ENCODE data around the gene RPRML. TPM values are rescaled to one million over a fixed set of nuclear protein-coding genes. Genes with fewer than 3 reads are reported as not detected.
A peak's percentile ranks its signal among the peaks of the same experiment; 100 is the strongest.
"Not testable (repeated sequence)": the region's sequence is repeated elsewhere in the genome, so short reads cannot be mapped to it uniquely, and the experiment has no call there.

RPRML gene
- total RNA-seq, 1 experiment from 2014 or later, result 0.11 TPM

DNA sequence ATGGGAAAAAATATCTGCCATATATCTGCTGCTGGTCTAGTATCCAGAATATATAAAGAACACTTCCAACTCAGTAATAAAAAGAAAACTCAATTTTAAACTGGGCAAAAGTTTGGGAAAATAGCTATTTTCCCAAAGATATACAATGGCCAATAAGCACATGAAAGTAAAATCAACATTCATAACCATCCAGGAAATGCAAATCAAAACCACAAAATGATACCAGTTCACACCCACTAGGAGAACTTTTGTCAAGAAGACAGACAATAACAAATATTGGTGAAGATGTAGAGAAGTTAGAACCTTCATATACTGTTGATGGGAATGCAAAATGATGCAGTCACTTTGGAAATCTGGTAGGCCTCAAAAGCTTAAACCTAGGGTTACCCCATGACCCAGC lies 33.4 kb upstream of the RPRML start:
- H3K9ac ChIP-seq (ENCODE audit: low read length), result no peak overlapping the region
- DNase-seq (no peak), ATAC-seq (no peak)
- H3K9me3 ChIP-seq (ENCODE audit: low read length), result no peaks in the 10 kb centered on the region
- TF ChIP-seq EZH2 (IDR thresholded peaks at IDR 0.05; ENCODE audit: low read length, unreplicated experiment) (no peak), EZH2phosphoT487 (IDR thresholded peaks at IDR 0.05; ENCODE audit: borderline replicate concordance, low read length) (no peak), CTCF (conservative IDR thresholded peaks at IDR 0.05; ENCODE audit: low read depth, low read length) (no peak)
- CTCF ChIA-PET, result interaction anchor here (0.6 kb wide), 1 partner anchor 145 kb away, joined by 3 read pairs; no protein-coding TSS in a partner anchor
- H2AFZ ChIP-seq (ENCODE audit: low read length), result no peak overlapping the region
- H3F3A ChIP-seq (ENCODE audit: low read length, unreplicated experiment), result no peaks in the 10 kb centered on the region
- no peaks in the 10 kb centered on the region for H4K20me1 ChIP-seq (ENCODE audit: low read length)
- no peaks in the 10 kb centered on the region for H3K4me1 ChIP-seq (ENCODE audit: insufficient read depth, low read length)
- no peaks in the 10 kb centered on the region for H3K27me3 ChIP-seq (ENCODE audit: low read length)
- no peaks in the 10 kb centered on the region for H3K36me3 ChIP-seq (ENCODE audit: low read depth, low read length)
- POLR2A ChIA-PET (ENCODE audit: unreplicated experiment), result no interaction called here
- H3K4me3 ChIP-seq (ENCODE audit: low read length), result no peak overlapping the region
- H3K79me2 ChIP-seq (ENCODE audit: low read length), result no peaks in the 10 kb centered on the region
- no peak overlapping the region for H3K4me2 ChIP-seq (ENCODE audit: low read length)
- no TSS peak for BruUV-seq (replicated peaks)
- intact Hi-C loops (cut with micrococcal nuclease), result no loop called here
- H3K27ac ChIP-seq (ENCODE audit: low read length), result no peak overlapping the region
- no peaks in the 10 kb centered on the region for H3K9me2 ChIP-seq (replicated peaks; ENCODE audit: low read length)

DNA sequence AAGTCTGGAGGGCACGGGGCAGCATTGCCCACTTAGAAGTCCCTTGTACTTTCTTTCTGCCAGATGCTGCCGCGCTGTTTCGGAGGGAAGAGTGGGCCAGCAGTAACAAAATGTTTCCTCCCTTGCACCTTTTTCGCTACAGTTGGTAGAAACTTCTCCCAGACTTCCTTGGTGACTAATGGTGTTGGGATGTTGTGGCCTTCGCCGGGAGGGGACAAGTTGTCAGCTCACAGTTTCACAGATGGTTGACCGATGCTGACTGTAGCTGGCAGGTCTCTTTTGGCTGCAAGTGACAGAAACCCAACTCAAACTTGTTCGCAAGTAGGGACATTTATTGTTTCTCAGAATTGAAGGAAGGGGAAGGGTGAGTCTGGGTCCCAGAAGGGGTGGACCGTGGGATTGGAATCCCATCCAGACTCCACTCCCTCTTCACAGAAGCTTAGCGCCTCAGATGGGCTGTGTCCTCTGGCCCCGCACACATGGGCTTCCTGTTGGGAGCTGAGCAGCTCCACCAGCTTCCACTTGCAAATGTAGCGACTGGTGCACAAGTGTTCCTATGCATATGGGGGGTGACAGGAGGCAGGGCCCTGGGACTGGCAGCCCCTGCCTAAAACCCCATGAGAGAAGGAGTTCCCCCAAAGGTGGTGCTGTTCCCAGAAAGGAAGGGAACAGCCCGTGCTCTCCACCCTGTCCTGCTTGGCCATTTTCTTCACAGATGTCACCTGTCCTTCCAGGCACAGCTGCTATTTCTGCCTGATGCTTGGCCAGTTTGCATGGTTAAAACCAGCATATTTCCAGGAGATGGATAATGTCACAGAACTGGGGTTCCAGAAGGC lies 30.9 kb upstream of the RPRML start:
- Histone ChIP-seq H3K79me2 (ENCODE audit: low read length) (no peaks in the 10 kb centered on the region), H3K4me2 (ENCODE audit: low read length) (no peak overlapping the region), H4K20me1 (ENCODE audit: low read length) (no peaks in the 10 kb centered on the region), H3K9ac (ENCODE audit: low read length) (no peak overlapping the region), H3K27me3 (ENCODE audit: low read length) (no peaks in the 10 kb centered on the region), H2AFZ (ENCODE audit: low read length) (no peak overlapping the region), H3K4me1 (ENCODE audit: insufficient read depth, low read length) (no peaks in the 10 kb centered on the region), H3K9me3 (ENCODE audit: low read length) (no peaks in the 10 kb centered on the region), H3F3A (ENCODE audit: low read length, unreplicated experiment) (no peaks in the 10 kb centered on the region), H3K9me2 (replicated peaks; ENCODE audit: low read length) (no peaks in the 10 kb centered on the region), H3K36me3 (ENCODE audit: low read depth, low read length) (no peaks in the 10 kb centered on the region), H3K4me3 (ENCODE audit: low read length) (no peak overlapping the region), H3K27ac (ENCODE audit: low read length) (no peak overlapping the region)
- ChIA-PET POLR2A (ENCODE audit: unreplicated experiment) (no interaction called here), CTCF (no interaction called here)
- TF ChIP-seq EZH2phosphoT487 (IDR thresholded peaks at IDR 0.05; ENCODE audit: borderline replicate concordance, low read length) (no peak), CTCF (conservative IDR thresholded peaks at IDR 0.05; ENCODE audit: low read depth, low read length) (no peak), EZH2 (IDR thresholded peaks at IDR 0.05; ENCODE audit: low read length, unreplicated experiment) (no peak)
- intact Hi-C loops (cut with micrococcal nuclease), result no loop called here
- ATAC-seq (no peak), DNase-seq (peak; percentile 21)
- no TSS peak for BruUV-seq (replicated peaks)

DNA sequence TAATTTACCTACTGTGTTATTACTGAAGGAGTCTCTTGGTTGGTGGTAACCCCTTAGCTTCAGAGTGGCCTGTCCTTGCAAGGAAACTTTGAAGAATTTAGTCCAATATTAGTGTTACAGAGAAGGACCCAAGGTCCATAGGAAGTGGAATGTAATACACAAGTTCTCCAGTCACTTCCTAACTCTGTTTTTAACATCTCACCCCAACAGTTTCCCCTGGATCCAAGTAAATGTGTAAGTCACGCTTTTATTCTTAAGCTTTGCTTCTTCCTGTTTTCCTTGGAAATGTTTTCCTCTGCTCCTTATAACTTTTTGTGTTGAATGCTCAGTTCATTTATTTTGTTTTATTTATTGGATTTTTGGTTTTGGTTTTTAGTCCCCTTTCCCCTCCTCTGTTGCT lies 25.9 kb upstream of the RPRML start:
- ATAC-seq (no peak), DNase-seq (no peak)
- Histone ChIP-seq H3K4me2 (ENCODE audit: low read length) (no peak overlapping the region), H3K27me3 (ENCODE audit: low read length) (no peaks in the 10 kb centered on the region), H3K4me3 (ENCODE audit: low read length) (no peak overlapping the region), H3K9ac (ENCODE audit: low read length) (no peak overlapping the region), H3K4me1 (ENCODE audit: insufficient read depth, low read length) (no peaks in the 10 kb centered on the region), H3F3A (ENCODE audit: low read length, unreplicated experiment) (no peaks in the 10 kb centered on the region), H4K20me1 (ENCODE audit: low read length) (no peaks in the 10 kb centered on the region), H3K36me3 (ENCODE audit: low read depth, low read length) (no peaks in the 10 kb centered on the region), H3K27ac (ENCODE audit: low read length) (no peak overlapping the region), H2AFZ (ENCODE audit: low read length) (no peak overlapping the region), H3K9me2 (replicated peaks; ENCODE audit: low read length) (no peaks in the 10 kb centered on the region), H3K9me3 (ENCODE audit: low read length) (no peaks in the 10 kb centered on the region), H3K79me2 (ENCODE audit: low read length) (no peaks in the 10 kb centered on the region)
- intact Hi-C loops (cut with micrococcal nuclease), result no loop called here
- TF ChIP-seq EZH2 (IDR thresholded peaks at IDR 0.05; ENCODE audit: low read length, unreplicated experiment), result no peak
- no peak for TF ChIP-seq EZH2phosphoT487 (IDR thresholded peaks at IDR 0.05; ENCODE audit: borderline replicate concordance, low read length)
- TF ChIP-seq CTCF (conservative IDR thresholded peaks at IDR 0.05; ENCODE audit: low read depth, low read length), result no peak
- ChIA-PET POLR2A (ENCODE audit: unreplicated experiment) (no interaction called here), CTCF (no interaction called here)
- BruUV-seq (replicated peaks), result no TSS peak

GRCh38 chr17:47003864-47004263 lies 24.8 kb upstream of the RPRML start:
- H3K4me3 ChIP-seq (ENCODE audit: low read length); H3K27ac ChIP-seq (ENCODE audit: low read length); H2AFZ ChIP-seq (ENCODE audit: low read length); H3K4me2 ChIP-seq (ENCODE audit: low read length); intact Hi-C loops (cut with micrococcal nuclease); H3F3A ChIP-seq (ENCODE audit: low read length, unreplicated experiment); POLR2A ChIA-PET (ENCODE audit: unreplicated experiment); H3K27me3 ChIP-seq (ENCODE audit: low read length); H3K9ac ChIP-seq (ENCODE audit: low read length); DNase-seq; H3K79me2 ChIP-seq (ENCODE audit: low read length); H3K36me3 ChIP-seq (ENCODE audit: low read depth, low read length); H4K20me1 ChIP-seq (ENCODE audit: low read length); H3K9me2 ChIP-seq (replicated peaks; ENCODE audit: low read length); CTCF ChIA-PET; ATAC-seq; H3K4me1 ChIP-seq (ENCODE audit: insufficient read depth, low read length); H3K9me3 ChIP-seq (ENCODE audit: low read length); BruUV-seq (replicated peaks): not testable (repeated sequence)

Data from PC-3 (cell line).